Sigmoid colon (tissue), 7 donors: ENCODE data around the gene ZBED4. TPM values are rescaled to one million over a fixed set of nuclear protein-coding genes. Genes with fewer than 3 reads are reported as not detected.

Experiments
- DNase-seq: peaks from one replicate; pipeline ENCODE4 v3.0.0-alpha.2; 2019
- H3K27ac ChIP-seq, 4 donors: fragments of 200-600 bp; sonication (generic); one replicate each; pipeline ENCODE4 v1.5.1; 2016 to 2019; ENCODE audit warnings: mild to moderate bottlenecking in 1 of 4
- H3K27me3 ChIP-seq, 3 donors: fragments of 200-600 bp; sonication (generic); one replicate each; pipeline ENCODE4 v1.5.1; 2019; ENCODE audit warnings: mild to moderate bottlenecking in 1 of 3
- H3K36me3 ChIP-seq, 4 donors: fragments of 200-600 bp; sonication (generic); one replicate each; pipeline ENCODE4 v1.5.1; 2016 to 2019
- H3K4me1 ChIP-seq, 4 donors: fragments of 200-600 bp; sonication (generic); one replicate each; pipeline ENCODE4 v1.5.1; 2017 to 2019
- H3K4me3 ChIP-seq, 4 donors: fragments of 200-600 bp; sonication (generic); one replicate each; pipeline ENCODE4 v1.5.1; 2017 to 2019; ENCODE audit warnings: mild to moderate bottlenecking in 2 of 4, moderate library complexity in 1 of 4
- H3K9me3 ChIP-seq, 4 donors: fragments of 200-600 bp in 3 of 4; sonication (generic) in 3 of 4; one replicate each; pipeline versions ENCODE4 v1.5.1 to v1.6.1; 2013 to 2019
- EP300 ChIP-seq, 4 donors: sonication (generic); formaldehyde crosslinking; IDR thresholded peaks; one replicate each; pipeline ENCODE4 v1.6.1; 2017; ENCODE audit warnings: antibody characterized with exemption in 4 of 4
- POLR2A ChIP-seq, 2 donors: fragments of 450-650 bp; IDR thresholded peaks; one replicate each; pipeline ENCODE4 v1.6.1; 2016; ENCODE audit warnings: antibody characterized with exemption in 2 of 2, mild to moderate bottlenecking in 2 of 2, moderate library complexity in 2 of 2
- POLR2AphosphoS5 ChIP-seq, 4 donors: sonication (generic); formaldehyde crosslinking; IDR thresholded peaks; one replicate each; pipeline ENCODE4 v1.6.1; 2017; ENCODE audit warnings: antibody characterized with exemption in 4 of 4
- WGBS, 2 donors: extraction: QIAGEN DNeasy Blood & Tissue Kit; methylation state at CpG; one replicate each; pipeline ENCODE4 v1.1.7; 2013; 5-methylcytosine and 5-hydroxymethylcytosine counted together
- intact Hi-C: fragments of 100-400 bp; cut with DNase I; formaldehyde crosslinking; loops from one replicate; pipeline ENCODE4 v1.15.1; 2023
- polyA plus RNA-seq, 3 donors: library from polyadenylated mRNA; stranded (reverse); fragments of 200-250 nt; gene quantifications; one replicate each; pipeline ENCODE4 v1.2.3, GENCODE V29; 2013
- total RNA-seq, 4 donors: library from RNA; depleted of rRNA; stranded (reverse); fragments of >200 nt; gene quantifications; one replicate each; pipeline ENCODE4 v1.1.0, GENCODE V29; 2016
- TF ChIP-seq, protein P1 (sequence below), 4 experiments: fragments of 450-650 bp in 3 of 4; fragments of 200-600 bp in 1 of 4; IDR thresholded peaks; one replicate each; pipeline ENCODE4 v1.5.1; 2016 to 2019; ENCODE audit warnings: antibody characterized with exemption in 4 of 4, mild to moderate bottlenecking in 3 of 4, moderate library complexity in 2 of 4
- donor health status: healthy with polysubstance abuse.
- donor health status: Bipolar disorder and iron deficiency.
- donor health status: healthy.

The ZBED4 gene
- total and polyA plus RNA-seq, 7 donors: 2.4 to 10.5 (median 4.6) TPM

DNA sequence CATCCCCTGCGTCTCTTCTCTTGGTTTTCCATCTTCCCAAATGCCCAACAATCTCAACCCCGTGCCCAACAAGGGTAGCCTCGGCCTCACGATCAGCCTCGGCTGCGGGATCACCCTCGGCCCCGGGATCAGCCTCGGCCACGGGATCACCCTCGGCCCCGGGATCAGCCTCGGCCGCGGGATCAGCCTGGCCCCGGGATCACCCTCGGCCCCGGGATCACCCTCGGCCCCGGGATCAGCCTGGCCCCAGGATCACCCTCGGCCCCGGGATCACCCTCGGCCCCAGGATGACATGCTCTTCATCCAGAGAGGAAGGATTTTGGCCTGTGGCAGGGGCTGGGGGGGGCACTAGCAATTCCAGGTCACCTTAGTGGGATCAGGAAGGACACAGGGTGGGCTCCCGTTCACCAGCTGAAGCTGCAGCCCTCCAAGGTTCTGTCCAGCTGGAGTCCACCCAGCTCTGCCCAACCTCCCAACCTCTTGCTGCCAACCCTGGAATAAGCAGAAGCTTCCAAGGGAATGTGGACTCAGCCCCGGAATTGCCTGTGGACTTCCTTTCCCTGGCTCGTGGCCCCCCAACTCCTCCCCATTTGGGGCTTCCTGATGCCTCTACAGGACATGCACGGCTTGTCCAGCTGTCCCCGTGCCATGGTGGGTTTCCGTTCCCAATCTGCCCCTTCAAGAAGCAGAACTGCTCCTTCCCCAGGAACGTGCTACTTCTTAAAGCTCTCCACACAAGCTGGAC is 58.4 kb downstream of the ZBED4 start:
- Histone ChIP-seq H3K27me3 (no peaks in the 10 kb centered on the region), H3K4me3 (no peak overlapping the region), H3K4me1 (peaks cover 0 to 6% (median 4%) of the 10 kb centered on the region in 4 donors), H3K36me3 (peaks cover 11 to 63% (median 21%) of the 10 kb centered on the region in 4 donors), H3K27ac (no peak overlapping the region), H3K9me3 (no peaks in the 10 kb centered on the region)
- no peak for DNase-seq
- 95 to 97% methylated on average over 30 of the region's 30 CpGs for WGBS, 2 donors
- TF ChIP-seq POLR2AphosphoS5 (IDR thresholded peaks at IDR 0.05) (no peak), POLR2A (IDR thresholded peaks at IDR 0.05) (no peak), EP300 (IDR thresholded peaks at IDR 0.05) (no peak)
- TF ChIP-seq, protein P1, sequence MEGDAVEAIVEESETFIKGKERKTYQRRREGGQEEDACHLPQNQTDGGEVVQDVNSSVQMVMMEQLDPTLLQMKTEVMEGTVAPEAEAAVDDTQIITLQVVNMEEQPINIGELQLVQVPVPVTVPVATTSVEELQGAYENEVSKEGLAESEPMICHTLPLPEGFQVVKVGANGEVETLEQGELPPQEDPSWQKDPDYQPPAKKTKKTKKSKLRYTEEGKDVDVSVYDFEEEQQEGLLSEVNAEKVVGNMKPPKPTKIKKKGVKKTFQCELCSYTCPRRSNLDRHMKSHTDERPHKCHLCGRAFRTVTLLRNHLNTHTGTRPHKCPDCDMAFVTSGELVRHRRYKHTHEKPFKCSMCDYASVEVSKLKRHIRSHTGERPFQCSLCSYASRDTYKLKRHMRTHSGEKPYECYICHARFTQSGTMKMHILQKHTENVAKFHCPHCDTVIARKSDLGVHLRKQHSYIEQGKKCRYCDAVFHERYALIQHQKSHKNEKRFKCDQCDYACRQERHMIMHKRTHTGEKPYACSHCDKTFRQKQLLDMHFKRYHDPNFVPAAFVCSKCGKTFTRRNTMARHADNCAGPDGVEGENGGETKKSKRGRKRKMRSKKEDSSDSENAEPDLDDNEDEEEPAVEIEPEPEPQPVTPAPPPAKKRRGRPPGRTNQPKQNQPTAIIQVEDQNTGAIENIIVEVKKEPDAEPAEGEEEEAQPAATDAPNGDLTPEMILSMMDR (IDR thresholded peaks at IDR 0.05): no peak
- intact Hi-C loops: loop anchor here (10.0 kb wide), 1 partner anchor 117 kb away; no protein-coding TSS in a partner anchor

DNA sequence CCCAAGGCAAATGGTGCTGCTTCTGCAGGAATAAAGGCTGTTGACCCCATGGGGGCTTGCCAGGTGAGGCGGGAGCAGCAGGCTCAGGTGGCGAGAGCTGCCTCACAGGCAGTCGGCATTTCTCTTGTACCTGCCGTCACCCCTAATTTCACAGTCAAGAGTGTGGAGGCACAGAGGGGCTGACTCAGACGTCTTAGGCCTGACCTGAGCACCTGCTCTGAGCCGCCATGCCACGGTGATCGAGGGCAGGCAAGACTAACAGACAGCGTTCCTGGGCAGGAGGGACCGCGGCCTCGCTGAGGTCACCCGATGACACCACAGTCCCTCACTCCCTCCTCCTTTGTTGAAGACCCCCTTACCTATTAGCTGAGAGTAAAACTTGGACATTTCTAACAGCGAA is 59.4 kb downstream of the ZBED4 start:
- Histone ChIP-seq H3K27me3 (no peaks in the 10 kb centered on the region), H3K4me3 (no peak overlapping the region), H3K36me3 (peaks cover 1 to 53% (median 13%) of the 10 kb centered on the region in 4 donors), H3K27ac (no peak overlapping the region), H3K4me1 (peaks cover 0 to 14% (median 12%) of the 10 kb centered on the region in 4 donors), H3K9me3 (no peaks in the 10 kb centered on the region)
- DNase-seq: no peak
- intact Hi-C loops: loop anchor here (10.0 kb wide), 1 partner anchor 118 kb away; no protein-coding TSS in a partner anchor
- TF ChIP-seq, protein P1 (IDR thresholded peaks at IDR 0.05): no peak
- WGBS, 2 donors: 97% methylated on average over 14 of the region's 14 CpGs

DNA sequence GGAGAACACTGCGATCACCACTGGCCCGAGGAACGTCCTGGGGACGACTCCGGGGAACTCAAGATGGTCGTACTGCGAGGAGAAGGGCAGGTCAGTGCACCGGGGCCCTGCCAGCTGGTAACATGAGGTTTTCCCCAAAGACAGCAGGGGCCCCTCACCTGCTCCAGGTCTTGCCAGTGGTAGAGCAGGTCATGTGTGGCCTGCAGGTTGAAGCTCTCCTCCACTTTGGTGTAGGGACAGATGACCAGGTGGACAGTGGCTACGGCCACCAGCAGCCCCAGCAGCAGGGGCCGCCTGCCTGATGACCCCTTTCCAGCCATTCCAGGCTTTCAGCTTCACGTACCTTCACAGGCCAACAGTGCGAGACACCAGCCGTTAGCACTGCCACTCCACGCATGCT is 59.8 kb downstream of the ZBED4 start:
- no peaks in the 10 kb centered on the region for H3K9me3 ChIP-seq
- H3K36me3 ChIP-seq: peaks cover 0 to 53% (median 13%) of the 10 kb centered on the region in 4 donors
- no peak overlapping the region for H3K27ac ChIP-seq

DNA sequence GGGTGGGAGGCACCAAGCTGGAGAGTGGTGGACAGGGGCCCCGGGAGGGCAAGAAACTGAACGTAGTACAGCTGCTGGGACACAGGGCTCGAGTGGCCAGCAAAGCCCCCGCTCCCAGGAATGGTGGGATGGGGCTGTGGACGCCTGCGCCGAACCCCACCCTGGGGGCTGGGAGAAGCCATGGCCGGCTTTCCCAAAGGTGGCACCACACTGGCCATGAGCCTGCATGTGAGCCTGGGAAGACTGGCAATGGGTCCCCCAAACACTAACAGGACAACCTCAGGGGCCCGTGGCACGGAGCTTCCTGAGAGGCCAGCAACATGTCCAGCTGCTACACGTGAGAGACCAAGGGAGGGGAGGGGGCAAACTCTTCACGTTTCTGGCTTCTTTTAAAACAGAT is 60.6 kb downstream of the ZBED4 start:
- Histone ChIP-seq H3K4me3 (no peak overlapping the region), H3K36me3 (peaks cover 0 to 47% (median 9%) of the 10 kb centered on the region in 4 donors), H3K27me3 (no peaks in the 10 kb centered on the region), H3K9me3 (no peaks in the 10 kb centered on the region), H3K4me1 (peaks cover 0 to 20% (median 18%) of the 10 kb centered on the region in 4 donors), H3K27ac (no peak overlapping the region)
- no peak for TF ChIP-seq EP300 (IDR thresholded peaks at IDR 0.05)
- no peak for TF ChIP-seq POLR2AphosphoS5 (IDR thresholded peaks at IDR 0.05)
- no peak for TF ChIP-seq POLR2A (IDR thresholded peaks at IDR 0.05)
- TF ChIP-seq, protein P1 (IDR thresholded peaks at IDR 0.05): no peak
- no peak for DNase-seq
- intact Hi-C loops: loop anchor here (10.0 kb wide), 1 partner anchor 119 kb away; no protein-coding TSS in a partner anchor
- 90 to 94% methylated on average over 12 of the region's 12 CpGs for WGBS, 2 donors

More for the DNA sequence above, 59.8 kb downstream of the ZBED4 start:
- 96 to 97% methylated on average over 14 of the region's 14 CpGs for WGBS, 2 donors
- intact Hi-C loops: loop anchor here (10.0 kb wide), 1 partner anchor 119 kb away; no protein-coding TSS in a partner anchor
- Histone ChIP-seq H3K27me3 (no peaks in the 10 kb centered on the region), H3K4me3 (no peak overlapping the region), H3K4me1 (peaks cover 0 to 14% (median 12%) of the 10 kb centered on the region in 4 donors)
- DNase-seq: no peak
- TF ChIP-seq, protein P1 (IDR thresholded peaks at IDR 0.05): no peak
- TF ChIP-seq POLR2AphosphoS5 (IDR thresholded peaks at IDR 0.05): no peak
- TF ChIP-seq POLR2A (IDR thresholded peaks at IDR 0.05): no peak
- TF ChIP-seq EP300 (IDR thresholded peaks at IDR 0.05): no peak
